Adrenal gland (tissue), 12 donors: ENCODE results near the gene TMEM255B. TPM values are rescaled to one million over a fixed set of nuclear protein-coding genes. Genes with fewer than 3 reads are reported as not detected.

Source experiments
- DNase-seq, 7 donors: peaks; one replicate each; pipeline ENCODE4 v3.0.0-alpha.2; 2019 to 2020
- H3K27ac ChIP-seq, 5 donors: fragments of 200-600 bp; sonication (generic) in 4 of 5; 1 replicate in 3 of 5; 2 replicates in 2 of 5; pipeline versions ENCODE4 v1.5.1 to v1.8.0; 2016 to 2020; ENCODE audit warnings: mild to moderate bottlenecking in 1 of 5
- H3K27me3 ChIP-seq: fragments of 200-600 bp; 2 replicates; pipeline ENCODE4 v1.8.0; 2021
- H3K36me3 ChIP-seq, 2 donors: fragments of 200-600 bp; replicated peaks in 1 of 2; 1 replicate in 1 of 2; 2 replicates in 1 of 2; pipeline versions ENCODE4 v1.5.1 to v1.8.0; 2018 to 2022
- H3K4me1 ChIP-seq, 2 donors: fragments of 200-600 bp; replicated peaks in 1 of 2; 1 replicate in 1 of 2; 2 replicates in 1 of 2; pipeline versions ENCODE4 v1.5.1 to v1.8.0; 2018 to 2021
- H3K4me3 ChIP-seq, 4 donors: fragments of 200-600 bp; sonication (generic) in 3 of 4; one replicate each; pipeline ENCODE4 v1.5.1; 2016 to 2018
- H3K9me3 ChIP-seq, 3 donors: fragments of 200-600 bp; sonication (generic) in 1 of 3; replicated peaks in 1 of 3; 1 replicate in 2 of 3; 2 replicates in 1 of 3; pipeline versions ENCODE4 v1.5.1 to v1.8.0; 2016 to 2021
- POLR2A ChIP-seq, 2 donors: fragments of 450-650 bp; IDR thresholded peaks; one replicate each; pipeline ENCODE4 v1.6.1; 2017; ENCODE audit warnings: antibody characterized with exemption in 2 of 2, mild to moderate bottlenecking in 2 of 2, moderate library complexity in 1 of 2
- WGBS, 4 donors: extraction: QIAGEN DNeasy Blood & Tissue Kit in 2 of 4; methylation state at CpG; one replicate each; pipeline versions ENCODE4 v1.1.5 to v1.1.7; 2013 to 2017; 5-methylcytosine and 5-hydroxymethylcytosine counted together
- intact Hi-C, 2 donors: fragments of 100-400 bp; cut with DNase I; formaldehyde crosslinking; loops; one replicate each; pipeline versions ENCODE4 v1.14.1 to v1.15.0; 2022 to 2023
- polyA plus RNA-seq, 3 donors: library from polyadenylated mRNA; stranded (reverse); fragments of 200-250 nt in 2 of 3; fragments of 350-450 nt in 1 of 3; fragmentation: Illumina TruSeq in 1 of 3; extraction: RNeasy Lipid Tissue Mini Kit (QIAGEN cat#74804) in 1 of 3; gene quantifications; one replicate each; pipeline ENCODE4 v1.2.3, GENCODE V29; 2013 to 2014
- total RNA-seq, 9 donors: library from RNA; depleted of rRNA in 4 of 9; stranded (reverse); fragments of >200 nt in 4 of 9; fragments of 120-200 nt in 1 of 9; fragmentation: NEBNext Ultra II Directional in 1 of 9; extraction: Animal tissue kit (Norgen Biotek cat#: 25700) in 1 of 9; gene quantifications; one replicate each; pipeline versions ENCODE4 v1.1.0 to v1.2.4, GENCODE V29; 2013 to 2023
- TF ChIP-seq, protein P1 (sequence below), 6 experiments: fragments of 450-650 bp in 4 of 6; fragments of 200-600 bp in 2 of 6; sonication (generic) in 1 of 6; IDR thresholded peaks; 1 replicate in 5 of 6; 2 replicates in 1 of 6; pipeline versions ENCODE4 v1.5.1 to v1.8.0; 2016 to 2021; ENCODE audit warnings: antibody characterized with exemption in 6 of 6, mild to moderate bottlenecking in 2 of 6, moderate library complexity in 1 of 6
- donor health status: healthy with polysubstance abuse.
- donor health status: Bipolar disorder and iron deficiency.
- donor health status: DM: yes; HTN: yes; CAD: no.
- donor health status: DM: no; HTN: no; CAD: no.
- donor health status: DM: no; HTN: no; CAD: no.
- donor health status: DM: yes; HTN: yes; CAD: no.

The TMEM255B gene
- total and polyA plus RNA-seq, 12 donors = 1.3 to 60.1 (median 17.2) TPM

DNA sequence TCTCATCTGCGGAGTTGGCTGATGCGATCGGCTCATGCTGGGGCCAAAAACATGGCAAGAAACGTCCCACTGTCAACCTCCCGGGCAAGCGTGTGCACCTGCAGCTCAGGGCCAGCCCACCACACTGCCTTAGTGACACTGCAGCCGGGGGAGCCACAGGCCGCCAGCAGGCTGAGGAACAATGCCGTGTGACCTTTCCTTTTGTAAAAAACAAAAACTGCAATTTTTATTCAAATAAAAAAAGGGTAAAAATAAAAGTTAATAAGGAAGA lies 18.8 kb upstream of the TMEM255B start:
- H3K36me3 ChIP-seq = no peaks in the 10 kb centered on the region
- H3K4me3 ChIP-seq = no peak overlapping the region
- no peaks in the 10 kb centered on the region for H3K9me3 ChIP-seq
- intact Hi-C loops = no loop called here
- 67 to 74% (median 68%) methylated on average over 3 to 9 of the region's 9 CpGs for whole genome bisulfite sequencing, 4 donors
- H3K27ac ChIP-seq = no peak overlapping the region
- no peaks in the 10 kb centered on the region for H3K27me3 ChIP-seq
- H3K4me1 ChIP-seq = no peaks in the 10 kb centered on the region
- DNase-seq = no peak
- TF ChIP-seq, protein P1, sequence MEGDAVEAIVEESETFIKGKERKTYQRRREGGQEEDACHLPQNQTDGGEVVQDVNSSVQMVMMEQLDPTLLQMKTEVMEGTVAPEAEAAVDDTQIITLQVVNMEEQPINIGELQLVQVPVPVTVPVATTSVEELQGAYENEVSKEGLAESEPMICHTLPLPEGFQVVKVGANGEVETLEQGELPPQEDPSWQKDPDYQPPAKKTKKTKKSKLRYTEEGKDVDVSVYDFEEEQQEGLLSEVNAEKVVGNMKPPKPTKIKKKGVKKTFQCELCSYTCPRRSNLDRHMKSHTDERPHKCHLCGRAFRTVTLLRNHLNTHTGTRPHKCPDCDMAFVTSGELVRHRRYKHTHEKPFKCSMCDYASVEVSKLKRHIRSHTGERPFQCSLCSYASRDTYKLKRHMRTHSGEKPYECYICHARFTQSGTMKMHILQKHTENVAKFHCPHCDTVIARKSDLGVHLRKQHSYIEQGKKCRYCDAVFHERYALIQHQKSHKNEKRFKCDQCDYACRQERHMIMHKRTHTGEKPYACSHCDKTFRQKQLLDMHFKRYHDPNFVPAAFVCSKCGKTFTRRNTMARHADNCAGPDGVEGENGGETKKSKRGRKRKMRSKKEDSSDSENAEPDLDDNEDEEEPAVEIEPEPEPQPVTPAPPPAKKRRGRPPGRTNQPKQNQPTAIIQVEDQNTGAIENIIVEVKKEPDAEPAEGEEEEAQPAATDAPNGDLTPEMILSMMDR (IDR thresholded peaks at IDR 0.05) = no peak
- TF ChIP-seq POLR2A (IDR thresholded peaks at IDR 0.05) = no peak

DNA sequence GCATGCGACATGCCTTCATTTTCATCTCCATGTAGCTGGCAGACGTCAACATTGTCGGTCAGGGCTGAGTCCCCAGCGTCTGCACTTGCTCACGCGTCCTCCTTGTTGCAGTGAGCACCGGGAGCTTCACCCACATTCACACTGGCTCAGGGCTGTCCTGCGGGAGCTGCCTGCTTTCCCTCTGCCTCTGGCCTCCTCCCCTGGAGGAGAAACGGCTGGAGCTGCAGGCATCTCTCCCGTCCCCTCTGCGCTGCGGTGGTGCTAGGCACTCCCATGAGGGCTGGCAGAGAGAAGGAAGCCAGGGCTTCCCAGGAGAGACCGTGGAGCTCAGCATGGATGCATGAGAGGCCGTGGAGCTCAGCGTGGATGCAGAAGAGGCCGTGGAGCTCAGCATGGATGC lies 18.4 kb upstream of the TMEM255B start:
- intact Hi-C loops = no loop called here
- no peaks in the 10 kb centered on the region for H3K4me1 ChIP-seq
- H3K4me3 ChIP-seq = no peak overlapping the region
- H3K36me3 ChIP-seq = no peaks in the 10 kb centered on the region
- no peak overlapping the region for H3K27ac ChIP-seq
- TF ChIP-seq, protein P1 (IDR thresholded peaks at IDR 0.05) = no peak
- 77 to 81% (median 80%) methylated on average over 16 of the region's 16 CpGs for WGBS, 4 donors
- H3K27me3 ChIP-seq = no peaks in the 10 kb centered on the region
- no peak for DNase-seq
- no peaks in the 10 kb centered on the region for H3K9me3 ChIP-seq

DNA sequence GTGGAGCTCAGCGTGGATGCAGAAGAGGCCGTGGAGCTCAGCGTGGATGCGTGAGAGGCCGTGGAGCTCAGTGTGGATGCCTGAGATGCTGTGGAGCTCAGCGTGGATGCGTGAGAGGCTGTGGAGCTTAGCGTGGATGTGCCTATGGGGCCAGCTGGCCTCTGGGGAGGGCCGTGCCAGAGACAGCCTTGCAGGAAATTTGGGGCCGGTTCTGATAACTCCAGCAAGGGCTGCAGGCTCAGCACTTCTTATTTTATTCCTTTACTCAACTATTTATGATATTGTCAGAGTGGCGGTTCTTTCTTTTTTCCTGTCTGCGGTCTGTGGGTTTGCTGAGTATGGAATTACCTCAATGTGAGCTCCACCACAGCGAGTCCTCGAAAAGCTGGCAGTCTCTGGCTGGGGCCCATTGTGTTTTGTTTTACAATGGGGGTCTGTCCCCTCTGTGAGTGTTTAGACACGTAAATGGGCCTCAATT lies 17.8 kb upstream of the TMEM255B start:
- no peaks in the 10 kb centered on the region for H3K27me3 ChIP-seq
- H3K9me3 ChIP-seq = no peaks in the 10 kb centered on the region
- no peaks in the 10 kb centered on the region for H3K36me3 ChIP-seq
- no peak overlapping the region for H3K4me3 ChIP-seq
- 56 to 70% (median 61%) methylated on average over 15 of the region's 15 CpGs for WGBS, 4 donors
- H3K4me1 ChIP-seq = no peaks in the 10 kb centered on the region
- TF ChIP-seq, protein P1 (IDR thresholded peaks at IDR 0.05) = no peak
- TF ChIP-seq POLR2A (IDR thresholded peaks at IDR 0.05) = no peak
- intact Hi-C loops = no loop called here
- no peak overlapping the region for H3K27ac ChIP-seq
- no peak for DNase-seq

DNA sequence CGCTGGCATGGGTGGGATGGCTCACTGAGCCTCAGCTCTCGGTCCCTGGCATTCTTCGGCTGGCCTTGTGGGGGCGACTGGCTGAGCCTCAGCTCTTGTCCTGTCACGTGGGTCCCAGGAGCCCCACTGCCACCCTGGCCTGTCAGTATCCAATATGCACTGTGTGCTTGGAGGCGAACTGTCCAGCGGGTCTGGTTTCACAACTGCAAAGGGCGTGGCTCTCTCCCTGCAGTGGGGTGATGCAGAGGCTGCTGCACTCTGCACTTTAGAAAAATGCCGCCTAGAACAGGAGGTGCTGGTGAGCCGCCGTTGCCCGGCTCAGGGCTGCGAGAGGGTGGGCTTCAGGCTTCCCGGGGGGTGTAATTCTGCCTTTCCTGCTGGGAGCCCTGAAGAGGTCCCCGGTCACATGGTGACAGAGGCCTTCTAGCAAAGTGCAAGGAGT lies 17.0 kb upstream of the TMEM255B start:
- Histone ChIP-seq H3K9me3 (no peaks in the 10 kb centered on the region), H3K4me3 (no peak overlapping the region), H3K36me3 (no peaks in the 10 kb centered on the region), H3K4me1 (no peaks in the 10 kb centered on the region), H3K27ac (no peak overlapping the region), H3K27me3 (no peaks in the 10 kb centered on the region)
- DNase-seq = peak in 1 of 7 donors; percentile 50
- TF ChIP-seq POLR2A (IDR thresholded peaks at IDR 0.05) = no peak
- TF ChIP-seq, protein P1 (IDR thresholded peaks at IDR 0.05) = peak in 1 of 6 experiments; percentile 6
- intact Hi-C loops = no loop called here
- 32 to 90% (median 40%) methylated on average over 1 to 15 of the region's 15 CpGs for WGBS, 4 donors
